Activated CD4-positive, alpha-beta memory T cell treated with anti-CD3 and anti-CD28 coated beads, Interleukin-2, amount 10 ng/mL, durations not matched to agents 7 days and 5 days (primary cell): Measurements from ENCODE around the gene CACNA1I. TPM values are rescaled to one million over a fixed set of nuclear protein-coding genes. Genes with fewer than 3 reads are reported as not detected.

Experiments used
- CTCF ChIA-PET: fragments of 350-600 bp; sonication (Branson Sonifier 250); formaldehyde crosslinking; loops from one replicate; lab custom pipeline; 2021; ENCODE audit warnings: antibody characterized with exemption, inconsistent platforms; lab: Charles Lee
- POLR2A ChIA-PET: fragments of 350-600 bp; sonication (Branson Sonifier 250); formaldehyde crosslinking; loops from one replicate; lab custom pipeline; 2021; ENCODE audit warnings: antibody characterized with exemption; lab: Charles Lee
- DNase-seq: peaks from one replicate; pipeline ENCODE4 v3.0.0-alpha.2; 2020
- H3K27ac Mint-ChIP-seq: one replicate; pipeline ENCODE4 v1.8.0; 2021; ENCODE audit warnings: mild to moderate bottlenecking, mixed read lengths
- H3K27me3 Mint-ChIP-seq: one replicate; pipeline ENCODE4 v1.8.0; 2021; ENCODE audit warnings: mixed read lengths
- H3K36me3 Mint-ChIP-seq: one replicate; pipeline ENCODE4 v1.8.0; 2021; ENCODE audit warnings: low read depth, mixed read lengths
- H3K4me1 Mint-ChIP-seq: one replicate; pipeline ENCODE4 v1.8.0; 2021; ENCODE audit warnings: mixed read lengths
- H3K4me3 Mint-ChIP-seq: one replicate; pipeline ENCODE4 v1.8.0; 2021; ENCODE audit warnings: mild to moderate bottlenecking, mixed read lengths
- H3K9me3 Mint-ChIP-seq: one replicate; pipeline ENCODE4 v1.8.0; 2021; ENCODE audit warnings: mixed read lengths
- total RNA-seq, 2 experiments: library from RNA; stranded (reverse); gene quantifications; one replicate each; pipeline ENCODE4 v1.2.3, GENCODE V29; 2021

CACNA1I gene
- total RNA-seq, 2 experiments from 2014 or later: 8.7 to 8.8 TPM

DNA sequence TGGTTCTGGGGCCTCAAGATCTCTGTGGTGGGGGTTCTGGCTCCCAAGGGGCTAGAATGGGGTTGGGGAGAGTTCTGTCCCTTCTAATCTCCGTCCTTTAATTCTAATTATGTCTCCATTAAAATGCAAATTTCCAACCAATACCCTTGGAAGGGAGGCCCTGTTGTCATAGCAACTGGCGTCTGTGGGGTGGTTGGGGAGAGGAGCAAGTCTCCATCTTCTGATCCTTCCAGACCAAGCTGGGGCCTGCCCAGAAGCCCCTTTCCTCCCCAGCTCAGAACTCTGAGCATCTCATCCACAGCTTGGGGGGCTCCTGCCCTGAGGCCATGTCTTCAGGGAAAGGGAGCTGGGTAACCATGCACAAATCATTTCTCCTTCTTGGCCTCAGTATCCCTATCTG lies 32.6 kb upstream of the CACNA1I start:
- CTCF ChIA-PET: interaction anchor here (1.6 to 6.2 kb wide), 2 partner anchors 487 to 499 kb away, joined by 5 to 90 read pairs; no protein-coding TSS in a partner anchor
- no peak overlapping the region for H3K27ac Mint-ChIP-seq

GRCh38 chr22:39543095-39543494 lies 27.5 kb upstream of the CACNA1I start:
- Mint-ChIP-seq H3K4me1 (peaks cover 26% of the 10 kb centered on the region), H3K4me3 (no peak overlapping the region), H3K27ac (no peak overlapping the region), H3K36me3 (no peaks in the 10 kb centered on the region), H3K9me3 (no peaks in the 10 kb centered on the region), H3K27me3 (peaks cover 36% of the 10 kb centered on the region)
- no peak for DNase-seq
- POLR2A ChIA-PET: no interaction called here
- CTCF ChIA-PET: interaction anchor here (0.7 to 5.1 kb wide), 4 partner anchors 8 to 481 kb away, joined by 3 to 25 read pairs (median 10); no protein-coding TSS in a partner anchor

More for the DNA sequence above, 32.6 kb upstream of the CACNA1I start:
- Mint-ChIP-seq H3K36me3 (no peaks in the 10 kb centered on the region), H3K4me1 (peaks cover 10% of the 10 kb centered on the region), H3K27me3 (peaks cover 4% of the 10 kb centered on the region), H3K4me3 (no peak overlapping the region), H3K9me3 (no peaks in the 10 kb centered on the region)
- DNase-seq: no peak
- POLR2A ChIA-PET: interaction anchor here (1.9 kb wide), 1 partner anchor 18 kb away, joined by 5 read pairs; the partner anchor contains the start of gene ATF4

DNA sequence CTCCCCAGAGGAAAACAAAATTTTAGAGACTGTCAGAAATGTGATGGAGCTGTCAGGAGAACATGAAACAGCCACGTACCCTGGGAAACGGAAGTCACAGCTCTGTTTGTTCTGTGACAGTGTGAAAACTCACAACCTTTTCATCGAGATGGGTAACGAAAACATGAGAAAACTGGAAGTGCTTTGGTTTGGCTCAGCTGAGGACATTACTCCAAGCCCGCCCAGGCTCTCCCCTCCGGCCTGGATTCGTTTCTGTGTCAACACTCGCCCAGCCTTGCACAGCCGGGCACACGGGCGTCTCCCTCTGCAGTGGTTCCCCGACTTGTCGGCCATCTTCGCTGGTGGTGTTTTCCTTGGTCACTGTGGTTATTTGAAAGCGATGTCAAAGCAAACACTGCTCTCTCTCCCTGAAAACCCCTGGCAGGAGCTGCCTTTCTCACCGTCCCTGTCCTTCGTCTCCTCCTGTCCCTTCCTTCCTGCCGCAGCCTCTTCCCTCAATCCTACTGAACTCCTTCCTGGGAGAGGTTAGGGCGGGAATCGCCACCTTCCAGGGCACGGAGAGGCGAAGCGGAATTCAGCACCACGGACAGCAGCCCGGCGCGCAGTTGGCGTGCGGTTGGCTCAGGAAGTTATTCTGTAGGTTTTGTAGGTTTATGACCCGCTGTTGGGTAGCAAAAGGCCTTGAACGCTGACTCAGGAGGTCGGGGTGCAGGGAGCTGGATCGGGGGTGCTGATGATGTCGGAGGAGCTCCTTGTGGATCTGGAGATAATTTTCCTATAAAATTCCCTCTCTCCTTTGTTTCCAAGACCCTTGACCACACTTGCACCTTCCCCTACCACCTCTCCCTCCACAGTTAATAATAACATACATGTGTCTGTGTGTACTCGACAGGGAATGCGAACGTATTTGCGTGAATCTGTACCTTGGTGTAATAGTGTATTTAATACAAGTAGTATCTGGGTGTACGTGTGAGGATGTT lies 24.9 kb upstream of the CACNA1I start:
- no peak overlapping the region for H3K27ac Mint-ChIP-seq
- ChIA-PET POLR2A (interaction anchor here (0.6 to 1.4 kb wide), 3 partner anchors 10 to 478 kb away, joined by 3 to 5 read pairs (median 3); no protein-coding TSS in a partner anchor), CTCF (interaction anchor here (1.0 to 5.1 kb wide), 7 partner anchors 11 to 491 kb away, joined by 3 to 25 read pairs (median 3); no protein-coding TSS in a partner anchor)
- H3K9me3 Mint-ChIP-seq: no peaks in the 10 kb centered on the region
- peak overlapping the region; percentile 34 for H3K4me3 Mint-ChIP-seq
- no peaks in the 10 kb centered on the region for H3K36me3 Mint-ChIP-seq
- DNase-seq: peak; percentile 79
- peaks cover 40% of the 10 kb centered on the region for H3K27me3 Mint-ChIP-seq
- H3K4me1 Mint-ChIP-seq: peaks cover 26% of the 10 kb centered on the region

DNA sequence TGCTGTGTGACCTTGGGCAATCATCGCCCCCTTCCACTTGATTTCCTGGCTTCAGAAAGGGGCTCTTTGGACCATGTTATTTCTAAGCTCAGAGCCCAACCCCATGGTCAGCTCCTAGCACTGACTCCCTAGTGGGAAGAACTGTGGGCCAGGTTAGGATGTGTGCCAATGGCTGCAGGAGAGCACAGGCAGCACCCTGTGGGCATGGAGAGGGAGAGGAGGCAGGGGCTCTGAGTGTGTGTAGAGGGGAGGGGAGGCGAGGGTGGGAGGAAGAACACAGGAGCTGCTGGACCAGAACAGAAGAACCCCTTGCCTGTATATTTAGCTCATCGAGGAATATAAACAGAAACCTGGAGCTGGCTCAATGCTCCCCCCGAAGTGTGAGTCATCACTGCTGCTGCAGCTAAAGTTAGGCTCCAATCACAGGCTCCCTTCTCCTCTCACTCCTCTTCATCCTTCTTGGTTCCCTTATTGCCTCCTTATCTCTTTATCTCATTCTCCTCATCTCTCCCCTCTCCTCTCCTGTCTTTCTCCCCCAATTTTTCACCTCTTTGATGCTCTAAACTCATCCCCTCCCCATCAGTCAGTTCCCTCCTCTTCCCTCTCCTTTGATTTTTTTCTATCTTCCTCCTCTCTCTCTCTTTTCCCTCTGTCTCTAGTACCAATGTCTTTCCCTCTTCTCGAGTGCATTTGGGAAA lies 23.5 kb upstream of the CACNA1I start:
- no peak for DNase-seq
- H3K4me3 Mint-ChIP-seq: no peak overlapping the region
- ChIA-PET CTCF (interaction anchor here (5.1 kb wide), 1 partner anchor 477 kb away, joined by 25 read pairs; no protein-coding TSS in a partner anchor), POLR2A (interaction anchor here (1.4 kb wide), 1 partner anchor 11 kb away, joined by 5 read pairs; no protein-coding TSS in a partner anchor)
- H3K27me3 Mint-ChIP-seq: peaks cover 45% of the 10 kb centered on the region
- peaks cover 26% of the 10 kb centered on the region for H3K4me1 Mint-ChIP-seq
- no peaks in the 10 kb centered on the region for H3K36me3 Mint-ChIP-seq
- H3K9me3 Mint-ChIP-seq: no peaks in the 10 kb centered on the region
- H3K27ac Mint-ChIP-seq: no peak overlapping the region

- DNase-seq: no peak
- POLR2A ChIA-PET: no interaction called here
- Mint-ChIP-seq H3K4me3 (no peak overlapping the region), H3K27me3 (peaks cover 45% of the 10 kb centered on the region), H3K4me1 (peaks cover 26% of the 10 kb centered on the region), H3K27ac (no peak overlapping the region), H3K9me3 (no peaks in the 10 kb centered on the region), H3K36me3 (no peaks in the 10 kb centered on the region)
- CTCF ChIA-PET: interaction anchor here (5.1 kb wide), 1 partner anchor 477 kb away, joined by 25 read pairs; no protein-coding TSS in a partner anchor
Observed at GRCh38 chr22:39547587-39547947, 23.0 kb upstream of the CACNA1I start.

DNA sequence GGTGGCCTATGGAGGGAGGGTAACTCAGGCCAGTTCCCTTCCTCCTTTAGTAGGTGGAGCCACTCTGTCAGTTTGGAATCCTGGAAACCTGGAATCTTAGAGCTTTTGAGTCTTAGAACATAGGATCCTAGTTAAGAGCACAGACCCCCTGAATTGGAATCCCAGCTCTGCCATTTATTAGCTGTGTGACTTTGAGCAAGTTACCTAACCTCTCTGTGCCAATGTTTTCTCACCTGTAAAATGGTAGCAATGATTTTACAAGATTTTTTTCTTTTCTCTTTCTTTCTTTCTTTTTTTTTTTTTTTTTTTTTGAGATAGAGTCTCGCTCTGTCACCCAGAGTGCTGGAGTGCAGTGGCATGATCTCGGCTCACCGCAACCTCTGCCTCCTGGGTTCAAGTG lies 17.1 kb upstream of the CACNA1I start:
- no peaks in the 10 kb centered on the region for H3K9me3 Mint-ChIP-seq
- no peak for DNase-seq
- H3K27me3 Mint-ChIP-seq: peaks cover 41% of the 10 kb centered on the region
- ChIA-PET CTCF (interaction anchor here (0.7 to 0.9 kb wide), 2 partner anchors 202 to 221 kb away, joined by 3 to 5 read pairs; no protein-coding TSS in a partner anchor), POLR2A (no interaction called here)
- H3K4me1 Mint-ChIP-seq: peaks cover 7% of the 10 kb centered on the region
- H3K4me3 Mint-ChIP-seq: no peak overlapping the region
- no peak overlapping the region for H3K27ac Mint-ChIP-seq
- H3K36me3 Mint-ChIP-seq: no peaks in the 10 kb centered on the region

DNA sequence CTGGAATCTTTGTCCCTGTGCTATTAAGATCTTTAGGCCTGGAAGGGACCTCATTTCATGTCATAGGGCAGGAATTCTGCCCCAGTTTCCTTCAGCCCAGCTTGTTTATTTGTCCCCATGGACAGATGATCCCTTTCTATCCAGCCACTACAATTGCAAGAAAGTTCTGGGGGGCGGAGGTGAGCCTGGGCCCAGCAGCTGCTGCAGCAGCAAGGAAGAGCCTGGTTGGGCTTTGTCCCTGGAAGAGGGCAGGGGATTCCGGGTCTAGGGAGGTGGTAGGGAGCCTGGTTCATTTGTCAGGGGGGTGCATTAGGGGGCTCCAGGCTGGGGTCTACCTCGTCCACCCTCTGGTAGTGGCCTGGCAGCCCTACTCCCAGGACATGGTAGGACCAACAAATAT lies 16.4 kb upstream of the CACNA1I start:
- DNase-seq: no peak
- Mint-ChIP-seq H3K36me3 (no peaks in the 10 kb centered on the region), H3K9me3 (no peaks in the 10 kb centered on the region), H3K4me3 (no peak overlapping the region), H3K4me1 (peaks cover 7% of the 10 kb centered on the region), H3K27me3 (peaks cover 48% of the 10 kb centered on the region), H3K27ac (no peak overlapping the region)
- CTCF ChIA-PET: interaction anchor here (0.9 kb wide), 1 partner anchor 471 kb away, joined by 3 read pairs; no protein-coding TSS in a partner anchor
- POLR2A ChIA-PET: no interaction called here

DNA sequence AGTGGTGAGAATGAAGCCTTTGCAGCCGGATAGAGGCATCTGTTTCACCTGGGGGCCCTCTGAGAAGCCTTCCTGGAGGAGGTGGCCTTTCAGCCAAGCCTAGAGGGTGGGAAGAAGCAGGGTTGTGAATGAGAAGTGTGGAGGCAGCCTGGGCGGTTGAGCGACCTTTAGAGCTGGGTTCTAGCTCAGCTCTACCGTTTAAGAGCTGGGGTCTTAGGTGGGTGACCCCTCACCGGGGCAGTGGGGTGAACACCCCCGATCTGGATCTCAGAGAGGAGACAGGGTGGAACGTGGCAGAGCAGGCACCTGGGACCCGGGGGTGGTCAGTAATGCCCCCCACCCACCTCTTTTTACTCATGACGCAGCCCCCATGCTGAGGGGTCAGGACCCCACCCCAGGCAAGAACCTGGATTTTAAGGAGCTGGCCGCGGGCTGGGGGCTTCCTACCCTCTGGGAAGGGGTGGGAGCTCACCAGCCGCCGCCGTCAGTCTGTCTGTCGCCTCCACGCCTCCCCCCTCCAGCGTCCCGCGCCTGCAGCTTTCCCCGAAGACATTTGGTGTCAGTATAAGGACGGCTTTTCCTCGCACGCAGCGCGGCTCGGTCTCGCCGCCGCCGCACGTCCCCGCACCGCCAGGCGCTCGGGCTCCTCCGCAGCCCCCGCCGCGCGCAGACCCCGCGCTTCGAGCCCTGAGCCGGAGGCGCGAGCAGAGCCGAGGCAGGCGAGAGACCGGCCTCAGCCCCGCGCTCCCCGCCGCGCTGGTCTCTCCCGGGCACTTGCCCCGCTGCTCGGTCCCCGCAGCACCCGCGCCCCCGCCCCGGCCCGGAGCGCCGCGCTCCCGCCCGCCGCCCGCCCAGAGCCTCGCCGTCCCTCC lies 13.3 kb upstream of the CACNA1I start:
- CTCF ChIA-PET: interaction anchor here (1.2 to 1.9 kb wide), 3 partner anchors 10 to 791 kb away, joined by 4 to 14 read pairs (median 6); no protein-coding TSS in a partner anchor
- no peak overlapping the region for H3K27ac Mint-ChIP-seq
- H3K27me3 Mint-ChIP-seq: peaks cover 54% of the 10 kb centered on the region
- H3K4me1 Mint-ChIP-seq: peaks cover 7% of the 10 kb centered on the region
- H3K9me3 Mint-ChIP-seq: no peaks in the 10 kb centered on the region
- POLR2A ChIA-PET: no interaction called here
- H3K36me3 Mint-ChIP-seq: no peaks in the 10 kb centered on the region
- peak; percentile 43 for DNase-seq
- no peak overlapping the region for H3K4me3 Mint-ChIP-seq

GRCh38 chr22:39558254-39558727 lies 12.3 kb upstream of the CACNA1I start:
- Mint-ChIP-seq H3K9me3 (no peaks in the 10 kb centered on the region), H3K36me3 (no peaks in the 10 kb centered on the region), H3K27ac (no peak overlapping the region), H3K27me3 (peaks cover 48% of the 10 kb centered on the region), H3K4me3 (no peak overlapping the region), H3K4me1 (peaks cover 7% of the 10 kb centered on the region)
- ChIA-PET POLR2A (no interaction called here), CTCF (interaction anchor here (0.8 to 1.9 kb wide), 2 partner anchors 9 to 478 kb away, joined by 3 to 6 read pairs; no protein-coding TSS in a partner anchor)
- no peak for DNase-seq

GRCh38 chr22:39558950-39559349 lies 11.6 kb upstream of the CACNA1I start:
- Mint-ChIP-seq H3K4me1 (peaks cover 7% of the 10 kb centered on the region), H3K27me3 (peaks cover 47% of the 10 kb centered on the region), H3K4me3 (no peak overlapping the region), H3K9me3 (no peaks in the 10 kb centered on the region), H3K27ac (no peak overlapping the region), H3K36me3 (no peaks in the 10 kb centered on the region)
- ChIA-PET CTCF (interaction anchor here (0.7 to 0.8 kb wide), 2 partner anchors 13 to 477 kb away, joined by 3 read pairs; no protein-coding TSS in a partner anchor), POLR2A (no interaction called here)
- DNase-seq: no peak

DNA sequence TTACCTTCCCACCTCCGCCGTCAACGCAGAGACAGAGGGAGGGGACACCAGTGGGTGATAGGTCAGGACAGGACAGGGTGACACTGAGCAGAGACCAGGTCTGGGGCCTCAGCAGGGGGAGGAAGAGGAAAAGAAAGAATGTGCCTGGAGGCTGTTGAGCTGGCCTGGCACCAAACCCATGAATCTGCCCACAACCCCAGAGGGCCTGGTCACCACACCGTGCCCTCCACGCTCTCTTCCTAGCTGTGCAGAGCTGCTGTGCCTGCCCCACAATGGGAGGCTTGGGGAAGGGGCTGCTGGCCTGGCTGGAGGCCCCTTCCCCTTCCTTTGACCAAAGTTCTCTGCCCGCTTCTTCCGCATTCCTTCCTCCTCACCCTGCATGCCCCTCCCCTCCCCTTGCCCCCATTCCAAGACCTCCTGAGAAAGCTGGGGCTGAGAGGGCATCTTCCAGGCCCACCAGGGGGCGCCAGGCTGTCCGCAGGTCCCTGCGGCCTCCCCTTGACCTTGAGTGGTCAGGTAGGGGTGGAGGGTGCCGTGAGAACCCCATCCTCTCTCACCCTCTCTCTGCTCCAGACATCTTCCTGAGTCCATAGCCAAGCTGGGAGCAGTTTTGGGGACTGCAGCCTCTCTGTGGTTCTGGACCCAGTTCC lies 11.0 kb upstream of the CACNA1I start:
- Mint-ChIP-seq H3K27ac (no peak overlapping the region), H3K36me3 (no peaks in the 10 kb centered on the region), H3K27me3 (peaks cover 44% of the 10 kb centered on the region), H3K4me3 (no peak overlapping the region), H3K9me3 (no peaks in the 10 kb centered on the region), H3K4me1 (peaks cover 7% of the 10 kb centered on the region)
- ChIA-PET CTCF (interaction anchor here (0.7 to 1.2 kb wide), 2 partner anchors 14 to 462 kb away, joined by 3 read pairs; no protein-coding TSS in a partner anchor), POLR2A (no interaction called here)
- no peak for DNase-seq
